Caki2 (cell line): ENCODE results near the gene LINC00237. TPM values are rescaled to one million over a fixed set of nuclear protein-coding genes. Genes with fewer than 3 reads are reported as not detected.

ENCODE experiments used
- DNase-seq: peaks from one replicate; pipeline ENCODE4 v3.0.0-alpha.2; 2015; ENCODE audit warnings: low read depth
- in situ Hi-C: cut with HindIII; loops from 2 replicates; pipeline ENCODE4 v1.10.0; 2016; ENCODE audit warnings: low sequenced_read_pairs, low pct_unique_long_range_greater_than_20kb, mixed read lengths
- total RNA-seq: library from RNA; depleted of rRNA; stranded (reverse); fragments of >200 nt; shearing (Covaris generic); gene quantifications from 2 replicates; pipeline ENCODE4 v1.2.3, GENCODE V29; 2014; ENCODE audit warnings: low replicate concordance

The LINC00237 gene
- total RNA-seq, 1 experiment from 2014 or later, result not detected

DNA sequence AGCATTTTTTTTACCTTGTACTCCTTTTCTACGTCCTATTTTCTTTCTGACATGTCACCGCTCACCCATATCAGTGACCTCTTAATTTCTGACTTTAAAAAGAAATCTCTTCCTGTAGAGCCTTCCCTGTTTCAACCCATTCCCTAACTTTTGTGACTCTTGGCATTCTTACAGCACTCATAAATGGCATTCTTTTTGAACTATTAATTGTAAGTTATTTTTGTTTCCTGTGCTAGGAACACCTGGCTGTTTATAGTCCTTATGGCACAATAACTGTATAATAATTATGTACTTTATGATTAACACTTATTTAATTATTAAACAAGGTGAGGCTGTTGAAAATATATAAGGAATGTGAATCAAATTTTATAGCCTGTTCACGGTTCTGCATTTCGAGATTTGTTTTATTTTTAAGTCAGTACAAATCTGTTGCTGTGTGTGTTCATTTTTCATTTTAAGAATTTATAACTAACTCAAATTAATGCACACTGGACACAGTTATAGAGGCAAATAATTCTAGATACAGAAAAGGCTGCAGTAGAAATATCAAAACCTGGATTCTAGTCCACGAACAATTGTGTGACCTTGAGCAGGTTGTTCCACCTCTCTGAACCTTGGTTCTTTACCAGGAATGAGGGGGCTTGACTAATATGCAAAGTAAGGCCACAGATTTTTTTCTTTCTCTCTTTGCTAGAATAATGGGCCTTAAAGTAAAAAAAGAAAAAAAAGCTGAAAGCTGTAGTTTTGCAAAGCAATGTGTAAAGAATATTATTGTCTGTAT is 21.2 kb upstream of the LINC00237 start:
- in situ Hi-C loops, result no loop called here
- peak; percentile 25 for DNase-seq

DNA sequence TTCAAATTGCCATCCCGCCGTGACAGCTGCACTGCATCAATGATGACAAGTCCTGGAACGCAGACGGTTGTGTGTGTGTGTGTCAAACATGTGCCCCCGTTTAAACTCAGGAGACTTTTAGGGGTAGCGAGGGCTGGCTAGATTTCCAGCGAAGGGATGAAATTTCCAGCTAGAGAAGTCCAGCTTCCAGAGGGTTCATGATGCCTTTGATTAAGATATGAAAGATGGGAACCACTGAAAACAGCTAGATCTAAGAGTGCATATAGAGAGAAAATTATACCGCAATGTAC is 20.4 kb upstream of the LINC00237 start:
- peak; percentile 28 for DNase-seq

DNA sequence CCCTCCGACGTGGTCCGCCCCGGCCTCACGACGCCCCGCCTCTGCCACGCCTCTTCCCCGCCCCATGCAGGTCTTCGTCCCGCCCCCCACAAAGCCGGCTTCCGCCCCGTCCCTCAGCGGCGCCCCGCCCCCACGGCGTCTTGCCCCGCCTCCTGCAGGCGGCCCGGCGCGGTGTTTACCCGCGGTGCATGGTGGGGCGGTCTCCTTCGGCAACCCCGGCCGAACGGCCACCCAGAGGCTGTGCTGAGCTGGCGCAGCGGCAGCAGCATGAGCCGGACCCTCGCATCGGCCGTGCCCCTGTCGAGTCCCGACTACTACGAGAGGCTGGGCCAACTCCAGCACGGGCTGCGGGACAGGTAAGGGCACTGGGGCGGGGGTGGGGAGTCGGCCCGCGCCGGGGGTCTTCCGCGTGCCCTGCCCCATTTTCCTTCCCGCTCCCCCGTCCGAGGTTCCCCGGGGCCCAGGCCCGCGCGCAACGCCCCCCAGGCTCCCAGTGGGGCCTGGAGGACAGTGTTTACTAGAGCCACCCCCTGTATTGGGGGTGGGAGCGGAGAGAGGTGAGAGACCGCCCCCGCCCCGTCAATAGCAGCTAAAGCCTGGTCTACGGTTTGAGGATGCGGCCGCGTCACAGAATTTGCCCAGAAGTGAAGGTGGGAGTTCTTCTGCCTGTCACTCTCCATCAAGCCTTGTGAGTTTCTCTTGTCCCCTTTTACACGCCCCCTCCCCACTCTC is 19.9 kb upstream of the LINC00237 start, which contains the start of gene KIZ:
Gene KIZ, plus strand, starts transcription at position 234 of the 732 bp plus-strand sequence. Its CDS starts 34 bp downstream, at position 268.
- in situ Hi-C loops, result no loop called here
- DNase-seq, result peak; percentile 84

More for the DNA sequence above, 20.4 kb upstream of the LINC00237 start:
- in situ Hi-C loops, result no loop called here

DNA sequence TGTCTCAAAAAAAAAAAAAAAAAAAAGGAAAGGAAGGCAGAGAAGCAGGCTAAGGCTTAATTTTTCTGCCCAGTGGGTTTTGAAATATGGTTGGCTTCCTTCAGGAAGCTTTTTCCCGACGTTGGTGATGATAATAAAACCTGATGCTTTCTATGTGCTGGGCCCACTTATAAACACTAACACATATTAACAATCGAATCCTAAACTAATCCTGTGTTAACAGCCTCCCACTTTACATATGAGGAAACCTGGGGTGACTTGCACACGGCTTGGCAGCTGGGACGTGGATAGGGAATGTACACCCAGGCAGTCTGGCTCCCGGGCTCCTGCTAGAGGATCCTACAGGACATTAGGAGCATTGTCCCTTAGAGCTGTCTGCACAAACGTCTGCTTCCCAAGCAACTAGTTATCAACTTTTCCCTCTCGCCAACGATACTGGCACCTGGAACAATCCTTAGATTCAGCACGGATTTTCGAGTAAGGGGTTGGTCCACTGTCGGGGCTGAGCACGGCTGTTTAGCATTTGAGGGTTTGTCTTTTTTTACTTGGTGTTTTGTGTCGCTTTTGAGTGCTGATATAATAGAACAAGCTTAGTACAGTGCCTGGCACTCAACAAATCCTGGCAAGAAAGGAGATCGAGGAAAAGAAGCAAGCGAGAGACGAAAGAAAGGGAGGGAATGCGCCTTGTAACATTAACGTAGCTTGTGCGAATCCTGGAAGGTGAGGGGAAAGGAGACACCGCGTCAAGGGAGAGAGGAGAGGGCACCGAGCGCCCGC is 19.1 kb upstream of the LINC00237 start:
- in situ Hi-C loops, result no loop called here
- no peak for DNase-seq

DNA sequence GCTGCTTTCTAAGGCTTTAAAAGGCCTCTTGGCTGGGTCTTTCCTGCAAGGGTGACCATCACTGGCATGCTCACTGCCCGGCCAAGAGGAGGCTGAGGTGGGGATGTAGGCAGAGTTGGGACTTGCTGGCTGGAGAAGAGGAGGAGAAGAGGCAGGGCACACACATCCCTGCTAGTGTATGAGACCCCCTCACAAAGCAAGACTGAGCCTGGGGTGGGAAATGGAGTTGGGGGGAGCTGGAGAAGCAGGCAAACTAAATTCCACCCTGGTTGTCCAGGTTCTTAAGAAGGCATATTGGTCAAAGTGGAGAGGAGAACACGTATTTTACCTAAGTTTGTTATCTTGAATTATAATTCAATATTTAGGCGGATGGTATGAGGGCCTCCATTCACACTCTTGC is 18.0 kb upstream of the LINC00237 start:
- no peak for DNase-seq
- in situ Hi-C loops, result no loop called here

DNA sequence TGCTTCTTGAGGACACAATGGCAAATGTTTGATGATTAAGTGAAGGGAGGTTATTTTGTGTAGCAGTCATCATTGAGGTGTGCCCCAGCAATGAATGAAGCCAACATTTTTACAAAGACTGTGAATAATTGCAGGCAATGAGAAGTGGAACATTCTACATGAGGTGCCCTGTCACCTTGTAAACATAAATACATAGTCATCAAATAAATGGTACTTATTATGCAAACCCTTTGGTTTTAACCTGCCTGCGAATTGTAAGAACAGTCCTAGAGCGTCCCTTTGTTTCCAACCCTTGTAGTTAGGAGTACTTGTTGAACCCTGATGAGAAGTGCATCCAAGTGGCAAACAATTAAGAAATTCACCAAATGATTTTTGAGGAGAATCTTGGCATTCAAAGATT is 12.6 kb upstream of the LINC00237 start:
- in situ Hi-C loops, result no loop called here
- DNase-seq, result no peak

GRCh38 chr20:21118138-21118537 is 12.0 kb upstream of the LINC00237 start:
- in situ Hi-C loops, result no loop called here
- DNase-seq, result no peak

DNA sequence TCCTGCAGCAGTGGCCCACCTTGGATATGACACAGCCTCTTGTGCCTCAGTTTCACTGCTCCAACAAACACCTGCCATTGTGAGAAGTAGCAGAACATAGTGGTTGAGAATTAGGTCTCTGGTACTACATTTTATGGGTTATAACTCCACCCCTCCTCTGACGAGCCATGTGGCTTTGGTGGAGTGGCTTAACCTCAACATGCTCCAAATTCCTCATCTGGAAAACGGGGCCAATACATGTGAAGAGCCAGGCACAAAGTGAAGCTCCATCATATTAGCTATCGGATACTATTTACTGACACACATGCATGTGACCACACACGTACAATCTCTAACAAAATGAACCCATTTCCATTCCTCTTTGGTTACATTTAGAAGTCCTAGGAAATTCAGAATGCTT is 11.4 kb upstream of the LINC00237 start:
- in situ Hi-C loops, result no loop called here
- no peak for DNase-seq

GRCh38 chr20:21114584-21114983 is 8.4 kb upstream of the LINC00237 start:
- no peak for DNase-seq
- in situ Hi-C loops, result no loop called here

DNA sequence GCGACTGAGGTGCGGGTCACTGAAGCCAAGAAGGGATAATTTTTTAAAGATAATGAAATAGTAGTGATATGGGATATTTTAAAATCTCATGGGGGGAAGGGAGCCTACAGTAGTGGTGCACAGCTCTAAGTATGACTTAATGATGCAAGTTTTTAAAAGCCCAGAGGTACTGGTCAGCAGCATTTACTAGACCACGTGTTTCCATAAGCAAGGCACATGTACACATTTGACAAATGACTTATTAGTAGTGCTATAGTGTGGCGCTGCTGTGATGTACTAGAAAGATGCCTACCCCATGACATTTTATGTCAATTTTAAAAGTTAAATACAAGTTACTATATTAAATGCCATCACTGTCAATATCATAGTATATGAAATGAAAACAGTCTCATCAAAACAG is 7.5 kb upstream of the LINC00237 start:
- DNase-seq, result no peak
- in situ Hi-C loops, result no loop called here

GRCh38 chr20:21111416-21111815 is 5.3 kb upstream of the LINC00237 start:
- no peak for DNase-seq
- in situ Hi-C loops, result no loop called here

GRCh38 chr20:21110811-21111210 is 4.7 kb upstream of the LINC00237 start:
- in situ Hi-C loops, result no loop called here
- DNase-seq, result no peak

- DNase-seq, result no peak
- in situ Hi-C loops, result no loop called here
These were observed 3.0 kb upstream of the LINC00237 start for GRCh38 chr20:21109144-21109543.

GRCh38 chr20:21105429-21106170 is 558 bp downstream of the LINC00237 start:
- in situ Hi-C loops, result no loop called here

DNA sequence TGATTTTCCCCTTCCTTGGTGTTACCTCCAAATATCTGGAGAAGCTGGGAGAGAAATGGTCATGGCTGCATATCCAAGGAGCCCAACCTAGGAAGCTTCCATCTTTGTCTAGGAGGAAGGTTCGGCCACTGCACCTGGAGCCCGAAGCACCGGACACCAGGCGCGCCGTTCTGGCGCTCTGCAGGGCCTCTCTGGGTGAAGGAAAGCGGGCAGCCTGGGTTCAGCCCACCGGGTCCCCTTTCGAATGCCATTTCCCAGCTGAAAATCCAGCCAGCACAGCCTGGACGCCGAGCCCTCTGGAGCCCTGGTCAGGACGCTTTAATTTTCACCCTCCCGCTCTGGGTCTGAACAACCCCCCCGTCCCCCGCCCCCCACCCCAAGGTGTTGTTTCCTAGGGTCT is 1.2 kb downstream of the LINC00237 start:
- in situ Hi-C loops, result no loop called here
- no peak for DNase-seq

More at GRCh38 chr20:21105429-21106170, 558 bp downstream of the LINC00237 start:
- DNase-seq, result no peak

- no peak for DNase-seq
- in situ Hi-C loops, result no loop called here
These were observed 1.7 kb downstream of the LINC00237 start for GRCh38 chr20:21104466-21104761.

DNA sequence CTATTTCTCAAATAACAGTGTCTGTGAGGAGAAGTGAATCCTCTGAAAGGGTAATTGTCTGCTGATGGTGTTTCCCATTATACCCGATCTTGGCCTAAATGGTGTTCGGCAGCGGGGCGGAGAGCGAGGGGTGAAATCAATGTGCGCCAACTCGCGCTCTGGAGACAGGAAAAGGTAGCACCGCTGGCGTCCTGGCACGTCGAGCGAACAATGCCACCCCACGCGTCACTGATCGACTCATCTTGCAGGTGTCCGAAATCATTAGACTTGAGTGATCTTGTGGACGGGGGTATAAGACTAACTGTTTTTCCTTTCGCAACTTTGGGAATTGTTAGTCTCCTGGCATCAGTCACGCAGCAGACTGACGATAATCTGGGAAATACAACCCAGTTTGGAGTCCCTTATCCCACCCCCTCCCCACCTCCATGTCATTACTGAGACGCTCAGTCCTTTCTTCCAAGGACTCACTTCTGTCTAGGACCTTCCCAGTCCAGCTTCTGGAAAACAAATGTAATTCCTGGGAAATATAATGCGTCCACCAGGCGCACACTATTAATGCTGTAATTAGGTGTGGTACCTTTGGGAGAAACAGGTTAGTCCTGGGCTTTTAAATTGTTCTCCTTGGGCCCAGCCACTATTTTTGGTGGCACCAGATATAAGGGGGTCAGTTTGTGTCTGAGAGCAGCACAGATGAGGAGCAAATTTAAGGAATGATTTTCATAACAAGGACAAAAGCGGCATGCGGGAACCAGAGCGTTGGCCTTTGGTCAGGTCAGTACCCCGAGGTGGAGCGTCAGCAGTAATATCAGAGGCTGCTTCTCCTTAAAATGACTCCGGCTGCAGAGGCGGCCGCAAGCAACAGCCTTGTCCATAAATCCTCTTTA is 2.3 kb downstream of the LINC00237 start:
- DNase-seq, result no peak
- in situ Hi-C loops, result no loop called here
